Myocyte (in vitro differentiated cells): ENCODE data around the gene NPAS2. TPM values are rescaled to one million over a fixed set of nuclear protein-coding genes. Genes with fewer than 3 reads are reported as not detected.

Source experiments
- DNase-seq: peaks from one replicate; pipeline ENCODE4 v3.0.0-alpha.2; 2012; ENCODE audit warnings: low read depth
- total RNA-seq: library from RNA; depleted of rRNA; stranded (reverse); fragments of >200 nt; gene quantifications from 2 replicates; pipeline ENCODE4 v1.2.3, GENCODE V29; 2014

Gene NPAS2
- total RNA-seq, 1 donor from 2014 or later = 10.2 TPM

GRCh38 chr2:101004620-101005325 lies 184.8 kb downstream of the NPAS2 start:
- no peak for DNase-seq

GRCh38 chr2:101006065-101006715 lies 186.3 kb downstream of the NPAS2 start:
- no peak for DNase-seq

GRCh38 chr2:101007415-101008345 lies 187.7 kb downstream of the NPAS2 start:
- DNase-seq = no peak

- DNase-seq = no peak
These were observed 191.2 kb downstream of the NPAS2 start for GRCh38 chr2:101011152-101011551.

GRCh38 chr2:101012054-101012705 lies 192.2 kb downstream of the NPAS2 start:
- no peak for DNase-seq

- peak; percentile 61 for DNase-seq
These were observed 192.8 kb downstream of the NPAS2 start for GRCh38 chr2:101012706-101013181.

- DNase-seq = no peak
These were observed 194.4 kb downstream of the NPAS2 start for GRCh38 chr2:101014264-101014857.

- no peak for DNase-seq
These were observed 197.4 kb downstream of the NPAS2 start for GRCh38 chr2:101017371-101017770.

GRCh38 chr2:101018934-101019333 lies 199.0 kb downstream of the NPAS2 start:
- DNase-seq = no peak

- DNase-seq = no peak
These were observed 202.3 kb downstream of the NPAS2 start for GRCh38 chr2:101022221-101022620.

- DNase-seq = no peak
These were observed 203.6 kb downstream of the NPAS2 start for GRCh38 chr2:101023327-101024107.

- DNase-seq = no peak
These were observed 205.6 kb downstream of the NPAS2 start for GRCh38 chr2:101025561-101025960.

- no peak for DNase-seq
These were observed 206.3 kb downstream of the NPAS2 start for GRCh38 chr2:101026253-101026701.

GRCh38 chr2:101026923-101027469 lies 207.1 kb downstream of the NPAS2 start:
- DNase-seq = no peak

GRCh38 chr2:101027852-101028251 lies 207.9 kb downstream of the NPAS2 start:
- no peak for DNase-seq

GRCh38 chr2:101030866-101031554 lies 211.1 kb downstream of the NPAS2 start:
- no peak for DNase-seq

GRCh38 chr2:101032084-101032776 lies 212.3 kb downstream of the NPAS2 start:
- DNase-seq = no peak

GRCh38 chr2:101036562-101036961 lies 216.6 kb downstream of the NPAS2 start:
- peak; percentile 45 for DNase-seq
